ENCODE measurements around the gene UBE2J2. TPM values are rescaled to one million over a fixed set of nuclear protein-coding genes. Genes with fewer than 3 reads are reported as not detected.

UBE2J2 gene
- total and polyA plus RNA-seq, 4 experiments from 2014 or later = 79.4 to 96.7 (median 87.8) TPM

GRCh38 chr1:1300352-1300739 is 26.7 kb upstream of the UBE2J2 start:
- POLR2A ChIA-PET (ENCODE audit: partially characterized antibody) = interaction anchor here (1.3 kb wide), 1 partner anchor 9 kb away, joined by 3 read pairs; no protein-coding TSS in a partner anchor
- H3K27me3 ChIP-seq (ENCODE audit: insufficient read depth, low read length) = no peaks in the 10 kb centered on the region
- DNase-seq = no peak
- Mint-ChIP-seq H3K4me1 (peaks cover 0 to 4% (median 2%) of the 10 kb centered on the region in 4 donors), H3K27ac (no peak overlapping the region), H3K4me3 (no peak overlapping the region), H3K27me3 (no peaks in the 10 kb centered on the region), H3K9me3 (no peaks in the 10 kb centered on the region), H3K36me3 (no peaks in the 10 kb centered on the region)
- intact Hi-C loops (cut with micrococcal nuclease) = no loop called here
- CTCF ChIA-PET (ENCODE audit: partially characterized antibody) = interaction anchor here (1.0 kb wide), 1 partner anchor 13 kb away, joined by 3 read pairs; no protein-coding TSS in a partner anchor
- H3K36me3 ChIP-seq (ENCODE audit: insufficient read depth, low read length) = no peaks in the 10 kb centered on the region
- no peak overlapping the region for H3K27ac ChIP-seq (ENCODE audit: low read depth, low read length)
- H3K9me3 ChIP-seq (ENCODE audit: control insufficient read depth in 1 of 2, low read length in 2 of 2) = no peaks in the 10 kb centered on the region
- no peak overlapping the region for H3K4me3 ChIP-seq (ENCODE audit: low read length in 2 of 2)
- peaks cover 10% of the 10 kb centered on the region for H3K4me1 ChIP-seq (ENCODE audit: insufficient read depth, low read length)

DNA sequence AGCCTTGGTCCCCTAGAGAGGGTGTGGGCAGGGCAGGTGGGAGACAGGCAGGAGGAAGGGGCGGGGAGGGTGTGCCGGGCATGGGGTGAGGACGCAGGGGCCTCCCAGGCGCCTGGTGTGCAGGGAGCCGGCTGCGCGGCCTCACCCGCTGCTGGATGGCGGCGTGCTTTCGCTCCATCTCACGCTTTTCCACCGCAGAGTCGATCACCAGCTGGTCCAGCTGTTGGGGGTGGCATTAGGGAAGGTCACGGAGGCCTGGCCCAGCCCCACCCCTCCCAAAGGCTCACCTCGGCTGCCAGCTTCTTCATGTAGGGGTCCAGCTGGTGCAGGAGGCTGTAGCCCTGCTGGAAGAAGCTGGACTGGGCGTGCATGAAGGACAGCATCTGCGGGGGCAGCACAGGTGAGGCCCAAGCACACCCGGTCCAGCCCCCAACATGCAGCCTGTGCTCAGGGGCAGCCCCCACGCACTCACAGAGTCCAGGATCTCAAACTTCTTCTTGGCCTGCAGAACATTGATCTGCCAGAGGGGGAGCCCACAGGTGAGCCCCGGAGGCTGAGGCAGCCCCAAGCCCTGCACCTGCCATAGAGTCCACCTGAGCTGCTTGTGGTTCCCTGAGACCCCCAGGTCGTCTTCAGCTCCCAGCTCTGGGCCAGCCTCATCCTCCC is 26.2 kb upstream of the UBE2J2 start:
- Mint-ChIP-seq H3K4me3 (no peak overlapping the region), H3K27me3 (no peaks in the 10 kb centered on the region), H3K9me3 (no peaks in the 10 kb centered on the region), H3K27ac (no peak overlapping the region), H3K36me3 (no peaks in the 10 kb centered on the region), H3K4me1 (peaks cover 0 to 3% (median 0%) of the 10 kb centered on the region in 4 donors)
- Histone ChIP-seq H3K9me3 (ENCODE audit: control insufficient read depth in 1 of 2, low read length in 2 of 2) (no peaks in the 10 kb centered on the region), H3K27me3 (ENCODE audit: insufficient read depth, low read length) (no peaks in the 10 kb centered on the region), H3K4me3 (ENCODE audit: low read length in 2 of 2) (no peak overlapping the region), H3K36me3 (ENCODE audit: insufficient read depth, low read length) (no peaks in the 10 kb centered on the region), H3K4me1 (ENCODE audit: insufficient read depth, low read length) (peaks cover 4% of the 10 kb centered on the region), H3K27ac (ENCODE audit: low read depth, low read length) (no peak overlapping the region)
- ChIA-PET POLR2A (ENCODE audit: partially characterized antibody) (interaction anchor here (1.3 kb wide), 1 partner anchor 10 kb away, joined by 3 read pairs; no protein-coding TSS in a partner anchor), CTCF (ENCODE audit: partially characterized antibody) (interaction anchor here (1.0 kb wide), 1 partner anchor 13 kb away, joined by 3 read pairs; no protein-coding TSS in a partner anchor)
- DNase-seq = peak in 2 of 5 donors; percentile 31 to 40
- intact Hi-C loops (cut with micrococcal nuclease) = no loop called here

DNA sequence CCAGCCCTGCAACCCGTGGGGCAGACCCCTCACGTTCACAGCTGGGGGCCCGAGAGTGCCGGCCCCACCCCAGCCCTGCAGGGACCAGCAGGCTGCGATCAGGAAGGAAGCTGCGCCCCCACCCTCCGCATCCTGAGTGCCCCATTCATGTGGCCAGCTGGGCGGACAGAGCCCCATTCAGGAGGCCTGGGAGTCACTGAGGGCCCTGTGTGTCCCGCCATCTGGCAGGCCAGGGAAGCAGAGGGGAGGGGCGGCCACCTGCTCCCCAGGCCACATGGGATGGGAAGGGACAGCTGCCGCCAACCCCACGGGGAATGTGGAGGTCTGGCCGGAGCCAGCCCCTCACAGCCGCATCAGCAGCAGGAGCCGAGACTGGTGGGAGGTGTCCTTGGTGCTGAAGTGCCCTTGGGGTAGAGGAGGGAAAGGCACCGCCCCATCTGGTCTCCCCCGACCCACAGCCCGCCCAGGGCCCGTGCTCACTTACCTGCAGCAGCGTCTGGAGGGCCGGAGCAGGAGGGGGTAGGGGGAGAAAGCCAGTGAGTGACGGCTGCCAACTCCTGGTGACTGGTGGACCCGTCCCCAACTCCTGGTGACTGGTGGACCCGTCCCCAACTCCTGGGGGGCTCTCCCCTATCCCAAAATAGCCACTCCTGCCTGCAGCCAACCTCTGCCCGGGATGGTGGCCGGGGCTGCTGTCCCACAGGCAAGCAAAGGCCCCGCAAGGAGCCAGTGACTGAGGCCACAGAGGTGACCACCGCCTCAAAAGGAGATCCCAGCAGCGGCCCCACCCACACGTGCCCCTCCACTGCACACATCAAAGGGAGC is 25.4 kb upstream of the UBE2J2 start:
- H3K36me3 ChIP-seq (ENCODE audit: insufficient read depth, low read length) = no peaks in the 10 kb centered on the region
- no peak overlapping the region for H3K4me3 ChIP-seq (ENCODE audit: low read length in 2 of 2)
- Mint-ChIP-seq H3K36me3 (no peaks in the 10 kb centered on the region), H3K4me3 (no peak overlapping the region), H3K9me3 (no peaks in the 10 kb centered on the region), H3K4me1 (peaks cover 0 to 2% (median 0%) of the 10 kb centered on the region in 4 donors), H3K27me3 (no peaks in the 10 kb centered on the region), H3K27ac (no peak overlapping the region)
- H3K4me1 ChIP-seq (ENCODE audit: insufficient read depth, low read length) = no peaks in the 10 kb centered on the region
- DNase-seq = peak in 1 of 5 donors; percentile 33
- ChIA-PET POLR2A (ENCODE audit: partially characterized antibody) (no interaction called here), CTCF (ENCODE audit: partially characterized antibody) (interaction anchor here (1.0 kb wide), 1 partner anchor 12 kb away, joined by 3 read pairs; no protein-coding TSS in a partner anchor)
- H3K27me3 ChIP-seq (ENCODE audit: insufficient read depth, low read length) = no peaks in the 10 kb centered on the region
- no peaks in the 10 kb centered on the region for H3K9me3 ChIP-seq (ENCODE audit: control insufficient read depth in 1 of 2, low read length in 2 of 2)
- intact Hi-C loops (cut with micrococcal nuclease) = no loop called here
- H3K27ac ChIP-seq (ENCODE audit: low read depth, low read length) = no peak overlapping the region

GRCh38 chr1:1297802-1298424 is 24.3 kb upstream of the UBE2J2 start:
- H3K27me3 ChIP-seq (ENCODE audit: insufficient read depth, low read length) = no peaks in the 10 kb centered on the region
- no peaks in the 10 kb centered on the region for H3K9me3 ChIP-seq (ENCODE audit: control insufficient read depth in 1 of 2, low read length in 2 of 2)
- CTCF ChIA-PET (ENCODE audit: partially characterized antibody) = no interaction called here
- no peaks in the 10 kb centered on the region for H3K4me1 ChIP-seq (ENCODE audit: insufficient read depth, low read length)
- H3K27ac Mint-ChIP-seq = no peak overlapping the region
- no peaks in the 10 kb centered on the region for H3K36me3 ChIP-seq (ENCODE audit: insufficient read depth, low read length)
- no peak for DNase-seq
- H3K4me1 Mint-ChIP-seq = peaks cover 0 to 2% (median 0%) of the 10 kb centered on the region in 4 donors
- H3K27ac ChIP-seq (ENCODE audit: low read depth, low read length) = no peak overlapping the region
- POLR2A ChIA-PET (ENCODE audit: partially characterized antibody) = interaction anchor here (0.5 kb wide), 1 partner anchor 420 kb away, joined by 3 read pairs; no protein-coding TSS in a partner anchor
- H3K4me3 ChIP-seq (ENCODE audit: low read length in 2 of 2) = no peak overlapping the region
- no peaks in the 10 kb centered on the region for H3K27me3 Mint-ChIP-seq
- intact Hi-C loops (cut with micrococcal nuclease) = no loop called here
- H3K36me3 Mint-ChIP-seq = no peaks in the 10 kb centered on the region
- no peaks in the 10 kb centered on the region for H3K9me3 Mint-ChIP-seq
- no peak overlapping the region for H3K4me3 Mint-ChIP-seq

GRCh38 chr1:1296070-1297061 is 22.7 kb upstream of the UBE2J2 start:
- Mint-ChIP-seq H3K27me3 (no peaks in the 10 kb centered on the region), H3K4me3 (no peak overlapping the region), H3K27ac (no peak overlapping the region), H3K9me3 (no peaks in the 10 kb centered on the region), H3K4me1 (peaks cover 0 to 5% (median under 1%) of the 10 kb centered on the region in 4 donors), H3K36me3 (no peaks in the 10 kb centered on the region)
- intact Hi-C loops (cut with micrococcal nuclease) = no loop called here
- H3K9me3 ChIP-seq (ENCODE audit: control insufficient read depth in 1 of 2, low read length in 2 of 2) = no peaks in the 10 kb centered on the region
- DNase-seq = peak in 1 of 5 donors; percentile 19
- H3K27ac ChIP-seq (ENCODE audit: low read depth, low read length) = no peak overlapping the region
- ChIA-PET CTCF (ENCODE audit: partially characterized antibody) (interaction anchor here (1.5 kb wide), 1 partner anchor 13 kb away, joined by 3 read pairs; no protein-coding TSS in a partner anchor), POLR2A (ENCODE audit: partially characterized antibody) (no interaction called here)
- H3K36me3 ChIP-seq (ENCODE audit: insufficient read depth, low read length) = no peaks in the 10 kb centered on the region
- no peaks in the 10 kb centered on the region for H3K27me3 ChIP-seq (ENCODE audit: insufficient read depth, low read length)
- no peak overlapping the region for H3K4me3 ChIP-seq (ENCODE audit: low read length in 2 of 2)
- no peaks in the 10 kb centered on the region for H3K4me1 ChIP-seq (ENCODE audit: insufficient read depth, low read length)

GRCh38 chr1:1295154-1295923 is 21.7 kb upstream of the UBE2J2 start:
- H3K4me3 ChIP-seq (ENCODE audit: low read length in 2 of 2) = no peak overlapping the region
- intact Hi-C loops (cut with micrococcal nuclease) = no loop called here
- Mint-ChIP-seq H3K4me1 (peaks cover 0 to 5% (median under 1%) of the 10 kb centered on the region in 4 donors), H3K9me3 (no peaks in the 10 kb centered on the region), H3K27me3 (no peaks in the 10 kb centered on the region), H3K36me3 (no peaks in the 10 kb centered on the region), H3K4me3 (no peak overlapping the region), H3K27ac (no peak overlapping the region)
- no peaks in the 10 kb centered on the region for H3K9me3 ChIP-seq (ENCODE audit: control insufficient read depth in 1 of 2, low read length in 2 of 2)
- peak in 1 of 5 donors; percentile 36 for DNase-seq
- H3K27me3 ChIP-seq (ENCODE audit: insufficient read depth, low read length) = no peaks in the 10 kb centered on the region
- H3K4me1 ChIP-seq (ENCODE audit: insufficient read depth, low read length) = no peaks in the 10 kb centered on the region
- ChIA-PET CTCF (ENCODE audit: partially characterized antibody) (interaction anchor here (1.2 to 1.5 kb wide), 2 partner anchors 14 to 173 kb away, joined by 3 read pairs; no protein-coding TSS in a partner anchor), POLR2A (ENCODE audit: partially characterized antibody) (interaction anchor here (1.1 to 1.4 kb wide), 2 partner anchors 10 to 173 kb away, joined by 3 to 4 read pairs; no protein-coding TSS in a partner anchor)
- H3K27ac ChIP-seq (ENCODE audit: low read depth, low read length) = no peak overlapping the region
- H3K36me3 ChIP-seq (ENCODE audit: insufficient read depth, low read length) = no peaks in the 10 kb centered on the region

Data from CD4-positive, alpha-beta memory T cell (primary cell).